GM18909 (cell line): ENCODE measurements around the gene SLC44A2.
A peak's percentile ranks its signal among the peaks of the same experiment; 100 is the strongest.

Experiments used
- ATAC-seq: cut with Tn5 transposase; IDR thresholded peaks from one replicate; pipeline ENCODE4 v1.9.1; 2021; ENCODE audit warnings: mild to moderate bottlenecking; ENCODE audit not compliant: unreplicated experiment, poor library complexity

The SLC44A2 gene

GRCh38 chr19:10612499-10613119 lies 12.7 kb upstream of the SLC44A2 start:
- no peak for ATAC-seq

GRCh38 chr19:10615429-10616023 lies 9.8 kb upstream of the SLC44A2 start:
- no peak for ATAC-seq

DNA sequence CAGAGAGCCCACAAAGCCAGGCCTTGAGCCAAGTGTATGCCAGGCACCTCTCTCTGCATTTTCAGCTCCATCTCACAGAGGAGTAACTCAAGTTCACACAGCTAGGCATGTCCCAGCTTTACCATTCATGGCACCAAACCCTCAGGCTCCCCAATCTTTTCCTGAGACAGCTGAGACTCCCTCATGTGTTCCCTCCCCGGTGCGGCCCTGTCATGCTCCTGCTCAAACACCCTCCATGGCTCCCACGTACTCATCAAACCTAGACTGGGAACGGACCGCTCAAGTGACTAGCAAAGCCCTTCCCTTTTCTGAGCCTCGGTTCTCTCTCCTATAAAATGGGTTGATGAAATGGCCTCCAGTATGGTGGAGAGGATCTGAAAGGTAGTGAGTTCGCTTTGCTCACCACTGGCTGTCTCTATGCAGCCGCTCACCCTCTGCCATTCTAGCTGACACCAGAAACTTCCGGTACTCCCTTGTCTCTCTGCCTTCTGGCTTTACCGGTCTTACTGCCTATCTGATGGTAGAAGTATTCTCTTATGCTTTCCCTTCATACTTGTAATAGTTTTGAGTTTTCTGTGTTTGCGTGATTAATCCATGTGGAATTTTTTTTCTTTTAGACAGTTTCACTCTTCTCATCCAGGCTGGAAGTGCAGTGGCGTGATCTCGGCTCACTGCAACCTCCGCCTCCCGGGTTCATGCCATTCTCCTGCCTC lies 7.8 kb upstream of the SLC44A2 start:
- ATAC-seq = no peak

- no peak for ATAC-seq
These were observed 6.5 kb upstream of the SLC44A2 start for GRCh38 chr19:10618846-10619245.

DNA sequence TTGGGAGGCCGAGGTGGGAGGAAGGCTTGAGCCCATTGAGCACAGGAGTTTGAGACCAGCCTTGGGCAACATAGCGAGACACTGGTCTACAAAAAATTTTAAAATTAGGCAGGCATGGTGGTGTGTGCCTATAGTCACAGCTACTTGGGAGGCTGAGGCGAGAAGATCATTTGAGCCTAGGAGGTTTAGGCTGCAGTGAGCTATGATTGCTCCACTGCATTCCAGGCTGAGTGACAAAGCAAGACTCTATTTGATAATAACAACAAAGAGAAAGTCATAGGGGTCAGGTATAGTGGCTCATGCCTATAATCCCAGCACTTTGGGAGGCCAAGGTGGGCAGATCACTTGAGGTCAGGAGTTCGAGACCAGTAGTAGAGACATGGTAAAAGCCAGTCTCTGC lies 4.6 kb upstream of the SLC44A2 start:
- ATAC-seq = no peak

DNA sequence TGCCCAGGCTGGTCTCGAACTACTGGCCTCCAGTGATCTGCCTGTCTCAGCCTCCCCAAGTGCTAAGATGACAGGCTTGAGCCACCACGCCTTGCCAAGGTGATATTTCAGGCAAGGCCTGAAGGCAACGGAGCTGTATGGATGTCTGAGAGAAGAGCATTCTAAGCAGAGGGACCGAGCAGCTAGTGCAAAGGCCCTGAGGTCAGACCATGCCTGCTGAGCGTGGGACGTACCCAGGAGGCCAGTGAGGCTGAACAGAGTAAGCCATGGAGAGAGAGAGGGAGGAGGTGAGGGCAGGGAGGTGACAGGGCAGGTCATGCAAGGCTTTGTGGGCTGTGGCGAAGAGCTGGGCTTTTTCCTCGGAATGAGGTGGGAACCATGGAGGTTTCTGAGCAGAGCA lies 3.4 kb upstream of the SLC44A2 start:
- ATAC-seq = no peak

- no peak for ATAC-seq
These were observed 768 bp upstream of the SLC44A2 start for GRCh38 chr19:10624585-10624984.

DNA sequence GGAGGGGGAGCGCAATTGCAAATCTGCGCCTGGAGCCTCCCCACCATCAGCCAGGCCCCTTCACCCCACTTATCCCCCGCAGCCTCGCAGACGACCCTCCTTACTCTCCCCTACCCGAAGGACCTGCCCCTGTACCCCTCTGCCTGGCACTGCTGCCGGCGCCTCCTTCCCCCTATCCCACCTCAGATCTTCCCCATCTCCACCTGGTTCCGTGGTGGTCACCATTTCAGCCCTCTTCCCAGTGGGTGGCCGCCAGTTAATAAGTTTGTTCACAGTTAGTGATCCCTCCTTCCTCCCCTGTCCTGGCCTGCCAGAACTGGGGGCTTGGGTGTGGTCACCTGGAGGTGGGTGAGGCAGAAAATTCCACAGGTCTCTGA lies 397 bp downstream of the SLC44A2 start:
- ATAC-seq = no peak

DNA sequence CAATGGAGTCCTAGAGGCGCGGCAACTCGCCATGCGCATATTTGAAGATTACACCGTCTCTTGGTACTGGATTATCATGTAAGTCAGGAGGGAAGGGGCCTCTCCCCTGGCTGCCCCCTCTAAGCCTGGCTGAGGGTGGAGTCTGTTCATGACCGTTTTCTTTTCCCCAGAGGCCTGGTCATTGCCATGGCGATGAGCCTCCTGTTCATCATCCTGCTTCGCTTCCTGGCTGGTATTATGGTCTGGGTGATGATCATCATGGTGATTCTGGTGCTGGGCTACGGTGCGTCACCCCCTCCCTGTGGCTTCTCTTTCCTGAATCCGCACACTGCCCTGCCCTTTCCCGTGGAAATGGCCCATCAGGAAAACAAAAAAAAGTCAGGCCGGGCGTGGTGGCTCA lies 6.5 kb downstream of the SLC44A2 start:
- no peak for ATAC-seq

- ATAC-seq = no peak
These were observed 9.1 kb downstream of the SLC44A2 start for GRCh38 chr19:10634430-10634829.

DNA sequence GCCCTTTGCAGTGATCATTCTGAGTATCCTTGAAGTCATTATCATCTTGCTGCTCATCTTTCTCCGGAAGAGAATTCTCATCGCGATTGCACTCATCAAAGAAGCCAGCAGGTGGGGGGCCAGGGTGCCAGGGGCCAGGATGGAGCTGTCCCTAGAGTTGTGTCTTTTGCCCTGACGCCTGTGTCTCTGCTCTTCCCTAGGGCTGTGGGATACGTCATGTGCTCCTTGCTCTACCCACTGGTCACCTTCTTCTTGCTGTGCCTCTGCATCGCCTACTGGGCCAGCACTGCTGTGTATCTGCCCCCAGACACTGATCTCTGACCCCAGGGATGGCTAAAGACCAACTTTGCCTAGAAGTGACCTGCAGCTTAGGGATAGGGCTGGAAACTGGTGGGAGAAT lies 9.6 kb downstream of the SLC44A2 start:
- ATAC-seq = no peak

GRCh38 chr19:10636304-10636972 lies 11.1 kb downstream of the SLC44A2 start:
- ATAC-seq = no peak

GRCh38 chr19:10637894-10638293 lies 12.5 kb downstream of the SLC44A2 start:
- no peak for ATAC-seq

- peak; percentile 44 for ATAC-seq
These were observed 14.5 kb downstream of the SLC44A2 start for GRCh38 chr19:10639836-10640235.

- ATAC-seq = no peak
These were observed 15.0 kb downstream of the SLC44A2 start for GRCh38 chr19:10640361-10640760.

DNA sequence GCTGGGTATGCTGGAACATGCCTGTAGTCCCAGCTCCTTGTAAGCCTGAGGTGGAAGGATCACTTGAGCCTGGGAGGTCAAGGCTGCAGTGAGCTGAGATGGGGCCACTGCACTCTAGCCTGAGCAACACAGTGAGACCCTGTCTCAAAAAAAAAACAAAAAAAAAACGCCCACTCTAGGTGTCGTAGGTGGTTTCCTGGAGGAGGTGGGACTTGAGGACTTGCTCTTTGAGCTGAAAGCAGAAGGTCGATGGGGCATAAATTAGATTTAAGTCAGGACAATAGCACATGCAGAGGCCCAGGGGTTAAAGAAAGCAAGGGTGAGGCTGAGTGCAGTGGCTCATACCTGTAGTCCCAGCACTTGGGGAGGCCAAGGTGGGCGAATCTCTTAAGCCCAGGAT lies 15.9 kb downstream of the SLC44A2 start:
- ATAC-seq = no peak

- ATAC-seq = no peak
These were observed 17.3 kb downstream of the SLC44A2 start for GRCh38 chr19:10642473-10643171.

DNA sequence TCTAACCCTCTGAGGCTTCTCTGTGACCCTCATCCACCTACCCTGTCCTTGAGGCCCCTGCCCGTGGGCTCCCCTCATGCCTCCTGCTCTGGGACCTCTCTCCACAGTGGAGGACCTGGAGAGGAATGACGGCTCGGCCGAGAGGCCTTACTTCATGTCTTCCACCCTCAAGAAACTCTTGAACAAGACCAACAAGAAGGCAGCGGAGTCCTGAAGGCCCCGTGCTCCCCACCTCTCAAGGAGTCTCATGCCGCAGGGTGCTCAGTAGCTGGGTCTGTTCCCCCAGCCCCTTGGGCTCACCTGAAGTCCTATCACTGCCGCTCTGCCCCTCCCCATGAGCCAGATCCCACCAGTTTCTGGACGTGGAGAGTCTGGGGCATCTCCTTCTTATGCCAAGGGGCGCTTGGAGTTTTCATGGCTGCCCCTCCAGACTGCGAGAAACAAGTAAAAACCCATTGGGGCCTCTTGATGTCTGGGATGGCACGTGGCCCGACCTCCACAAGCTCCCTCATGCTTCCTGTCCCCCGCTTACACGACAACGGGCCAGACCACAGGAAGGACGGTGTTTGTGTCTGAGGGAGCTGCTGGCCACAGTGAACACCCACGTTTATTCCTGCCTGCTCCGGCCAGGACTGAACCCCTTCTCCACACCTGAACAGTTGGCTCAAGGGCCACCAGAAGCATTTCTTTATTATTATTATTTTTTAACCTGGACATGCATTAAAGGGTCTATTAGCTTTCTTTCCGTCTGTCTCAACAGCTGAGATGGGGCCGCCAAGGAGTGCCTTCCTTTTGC lies 18.0 kb downstream of the SLC44A2 start:
- no peak for ATAC-seq

GRCh38 chr19:10643968-10644259 lies 18.6 kb downstream of the SLC44A2 start:
- no peak for ATAC-seq
